ENCODE measurements around the gene LPCAT4. TPM values are rescaled to one million over a fixed set of nuclear protein-coding genes. Genes with fewer than 3 reads are reported as not detected.
"Not testable (repeated sequence)": the region's sequence is repeated elsewhere in the genome, so short reads cannot be mapped to it uniquely, and the experiment has no call there.

The LPCAT4 gene
- total RNA-seq, 4 donors from 2014 or later, result 1.7 to 7.4 (median 4.0) TPM

GRCh38 chr15:34347951-34348638 lies 18.9 kb downstream of the LPCAT4 start:
- Histone ChIP-seq H3K27ac (no peak overlapping the region), H3K4me1 (peaks cover 0 to 3% of the 10 kb centered on the region in 2 donors), H3K27me3 (no peaks in the 10 kb centered on the region), H3K4me3 (no peak overlapping the region), H3K36me3 (no peaks in the 10 kb centered on the region), H3K9me3 (no peaks in the 10 kb centered on the region)
- DNase-seq, result no peak
- no peak for TF ChIP-seq CTCF (IDR thresholded peaks at IDR 0.05 in 4 of 5, conservative IDR thresholded peaks at IDR 0.05 in 1 of 5)
- TF ChIP-seq POLR2A (IDR thresholded peaks at IDR 0.05), result no peak
- in situ Hi-C loops (cut with MboI; ENCODE audit: low sequenced_read_pairs in 4 of 4), result loop anchor here in 1 of 4 donors (10.0 kb wide), 1 partner anchor 113 kb away; no protein-coding TSS in a partner anchor
- ATAC-seq, result no peak
- intact Hi-C loops (cut with DNase I; ENCODE audit: low total_unique reads), result loop anchor here (10.0 kb wide), 2 partner anchors 237 to 313 kb away; partner anchors contain the start of genes AVEN and GOLGA8B

GRCh38 chr15:34342737-34343575 lies 24.0 kb downstream of the LPCAT4 start, which contains the start of the genes NOP10 and NUTM1:
Gene NOP10, minus strand, starts transcription at chr15:34343136. Its CDS starts 63 bp downstream, at chr15:34343073.
Gene NUTM1, plus strand, starts transcription at chr15:34343315. Its CDS starts 382 bp downstream, at chr15:34343697.
- peak within 1 kb of the TSS; percentile 80 to 99 (median 84) for H3K4me3 ChIP-seq
- ATAC-seq (peak; percentile 98 to 99), DNase-seq (peak; percentile 83 to 89)
- H3K27ac ChIP-seq, result peak within 1 kb of the TSS; percentile 88 to 96 (median 90)
- TF ChIP-seq POLR2A (IDR thresholded peaks at IDR 0.05) (peak; percentile 67 to 72), CTCF (IDR thresholded peaks at IDR 0.05 in 4 of 5, conservative IDR thresholded peaks at IDR 0.05 in 1 of 5) (peak; percentile 93 to 97 (median 94))
- peaks cover 14 to 21% of the 10 kb centered on the region in 2 donors for H3K4me1 ChIP-seq
- peaks cover 0 to 13% of the 10 kb centered on the region in 2 donors for H3K36me3 ChIP-seq
- intact Hi-C loops (cut with DNase I; ENCODE audit: low total_unique reads), result loop anchor here (1.0 to 10.0 kb wide), 3 partner anchors 24 to 308 kb away; partner anchors contain the start of genes AVEN, GOLGA8B and LPCAT4
- H3K9me3 ChIP-seq, result no peaks in the 10 kb centered on the region
- H3K27me3 ChIP-seq, result no peaks in the 10 kb centered on the region
- in situ Hi-C loops (cut with MboI; ENCODE audit: low sequenced_read_pairs in 4 of 4), result loop anchor here in 1 of 4 donors (10.0 kb wide), 1 partner anchor 108 kb away; no protein-coding TSS in a partner anchor

GRCh38 chr15:34342213-34342736 lies 24.7 kb downstream of the LPCAT4 start:
- peaks cover 0 to 13% of the 10 kb centered on the region in 2 donors for H3K36me3 ChIP-seq
- ATAC-seq, H3K27me3 ChIP-seq, H3K9me3 ChIP-seq, DNase-seq: not testable (repeated sequence)
- H3K27ac ChIP-seq, result peak overlapping the region; percentile 88 to 96 (median 90)
- in situ Hi-C loops (cut with MboI; ENCODE audit: low sequenced_read_pairs in 4 of 4), result loop anchor here in 1 of 4 donors (10.0 kb wide), 1 partner anchor 107 kb away; no protein-coding TSS in a partner anchor
- peaks cover 14 to 21% of the 10 kb centered on the region in 2 donors for H3K4me1 ChIP-seq
- intact Hi-C loops (cut with DNase I; ENCODE audit: low total_unique reads), result loop anchor here (10.0 kb wide), 2 partner anchors 243 to 307 kb away; partner anchors contain the start of genes AVEN and GOLGA8B
- peak overlapping the region; percentile 80 to 99 (median 84) for H3K4me3 ChIP-seq

GRCh38 chr15:34341381-34342212 lies 25.4 kb downstream of the LPCAT4 start:
- intact Hi-C loops (cut with DNase I; ENCODE audit: low total_unique reads) (loop anchor here (10.0 kb wide), 2 partner anchors 243 to 307 kb away; partner anchors contain the start of genes AVEN and GOLGA8B), in situ Hi-C loops (cut with MboI; ENCODE audit: low sequenced_read_pairs in 4 of 4) (loop anchor here in 1 of 4 donors (10.0 kb wide), 1 partner anchor 107 kb away; no protein-coding TSS in a partner anchor)
- TF ChIP-seq POLR2A (IDR thresholded peaks at IDR 0.05) (no peak), CTCF (IDR thresholded peaks at IDR 0.05 in 4 of 5, conservative IDR thresholded peaks at IDR 0.05 in 1 of 5) (no peak)
- no peak for ATAC-seq
- Histone ChIP-seq H3K27ac (peak overlapping the region in 2 of 4 donors; percentile 88 to 96), H3K27me3 (no peaks in the 10 kb centered on the region), H3K9me3 (no peaks in the 10 kb centered on the region), H3K4me3 (peak overlapping the region; percentile 80 to 99 (median 84)), H3K4me1 (peaks cover 18 to 25% of the 10 kb centered on the region in 2 donors), H3K36me3 (peaks cover 0 to 13% of the 10 kb centered on the region in 2 donors)
- DNase-seq, result no peak

Data from gastrocnemius medialis (tissue), 4 donors.